Activated CD4-positive, alpha-beta T cell treated with anti-CD3 and anti-CD28 coated beads for 48 hours (primary cell): ENCODE results near the gene PPP1R1A.

Experiments
- DNase-seq: peaks from one replicate; pipeline ENCODE4 v3.0.0-alpha.2; 2020

The PPP1R1A gene

GRCh38 chr12:54603173-54603814 lies 14.8 kb upstream of the PPP1R1A start:
- peak; percentile 78 for DNase-seq

- DNase-seq = no peak
Measured at GRCh38 chr12:54602661-54603060, 14.2 kb upstream of the PPP1R1A start.

GRCh38 chr12:54601841-54602240 lies 13.4 kb upstream of the PPP1R1A start:
- DNase-seq = no peak

- no peak for DNase-seq
Measured at GRCh38 chr12:54598970-54599369, 10.5 kb upstream of the PPP1R1A start.

- peak; percentile 74 for DNase-seq
Measured at GRCh38 chr12:54596526-54596946, 8.1 kb upstream of the PPP1R1A start.

GRCh38 chr12:54595471-54595870 lies 7.0 kb upstream of the PPP1R1A start:
- DNase-seq = no peak

GRCh38 chr12:54593725-54594124 lies 5.3 kb upstream of the PPP1R1A start:
- no peak for DNase-seq

- no peak for DNase-seq
Measured at GRCh38 chr12:54593135-54593534, 4.7 kb upstream of the PPP1R1A start.

GRCh38 chr12:54592316-54592715 lies 3.9 kb upstream of the PPP1R1A start:
- DNase-seq = no peak

GRCh38 chr12:54590978-54591591 lies 2.6 kb upstream of the PPP1R1A start:
- DNase-seq = no peak

GRCh38 chr12:54589964-54590363 lies 1.5 kb upstream of the PPP1R1A start:
- DNase-seq = no peak

- no peak for DNase-seq
Measured at GRCh38 chr12:54588890-54589267, 420 bp upstream of the PPP1R1A start.

GRCh38 chr12:54587315-54587873 lies 1.1 kb downstream of the PPP1R1A start:
- no peak for DNase-seq

- DNase-seq = no peak
Measured at GRCh38 chr12:54586620-54587019, 1.8 kb downstream of the PPP1R1A start.

- no peak for DNase-seq
Measured at GRCh38 chr12:54585243-54585642, 3.2 kb downstream of the PPP1R1A start.

GRCh38 chr12:54584128-54584527 lies 4.3 kb downstream of the PPP1R1A start:
- no peak for DNase-seq

- no peak for DNase-seq
Measured at GRCh38 chr12:54583726-54584125, 4.7 kb downstream of the PPP1R1A start.

GRCh38 chr12:54581412-54581811 lies 7.0 kb downstream of the PPP1R1A start:
- no peak for DNase-seq

GRCh38 chr12:54579696-54580333 lies 8.6 kb downstream of the PPP1R1A start:
- DNase-seq = peak; percentile 89

- no peak for DNase-seq
Measured at GRCh38 chr12:54579258-54579657, 9.2 kb downstream of the PPP1R1A start.

- no peak for DNase-seq
Measured at GRCh38 chr12:54578778-54579177, 9.7 kb downstream of the PPP1R1A start.

GRCh38 chr12:54572881-54573280 lies 15.6 kb downstream of the PPP1R1A start:
- DNase-seq = no peak

- DNase-seq = no peak
Measured at GRCh38 chr12:54571193-54572188, 17.0 kb downstream of the PPP1R1A start.
